Endothelial cell of umbilical vein (primary cell): ENCODE results near the gene CTNNA2.

Source experiments
- CTCF ChIP-seq, 2 donors: IDR thresholded peaks; 1 replicate in 1 of 2; 2 replicates in 1 of 2; pipeline ENCODE4 v1.5.1; 2011; ENCODE audit warnings: low read length in 2 of 2, mild to moderate bottlenecking in 2 of 2, moderate library complexity in 2 of 2, control low read depth in 1 of 2, inconsistent platforms in 1 of 2, low read depth in 1 of 2; ENCODE audit not compliant: insufficient read depth in 1 of 2; ENCODE audit errors: extremely low read depth in 1 of 2
- JUN ChIP-seq: IDR thresholded peaks from 2 replicates; pipeline ENCODE4 v1.6.1; 2011; ENCODE audit warnings: borderline replicate concordance, low read depth; ENCODE audit not compliant: insufficient read length, insufficient read depth
- MAX ChIP-seq: IDR thresholded peaks from 2 replicates; pipeline ENCODE4 v1.6.1; 2011; ENCODE audit not compliant: insufficient read depth, insufficient read length
- MYC ChIP-seq: IDR thresholded peaks from one replicate; pipeline ENCODE4 v1.6.1; 2011; ENCODE audit warnings: mild to moderate bottlenecking, low read depth, low read length
- POLR2A ChIP-seq: IDR thresholded peaks from 2 replicates; pipeline ENCODE4 v1.6.1; 2012; ENCODE audit warnings: low read depth, mild to moderate bottlenecking, control low read depth, low read length

GRCh38 chr2:79630060-79630459 lies 117.2 kb downstream of the CTNNA2 start:
- TF ChIP-seq MAX: no peak
- TF ChIP-seq CTCF (IDR thresholded peaks at IDR 0.05; ENCODE audit: extremely low read depth in 1 of 2, insufficient read depth in 1 of 2, low read depth in 1 of 2, low read length in 2 of 2): no peak
- TF ChIP-seq POLR2A: no peak
- no peak for TF ChIP-seq JUN
- TF ChIP-seq MYC: no peak
